ENCODE data around the gene IRX4. TPM values are rescaled to one million over a fixed set of nuclear protein-coding genes. Genes with fewer than 3 reads are reported as not detected.

IRX4 gene
- total RNA-seq, 2 donors from 2014 or later: not detected

GRCh38 chr5:1867815-1868143, 14.9 kb downstream of the IRX4 start:
- 27 to 28% methylated on average over 4 to 20 of the region's 20 CpGs for WGBS, 2 donors
- no peak for ATAC-seq

GRCh38 chr5:1867114-1867814, 15.5 kb downstream of the IRX4 start:
- ATAC-seq: no peak
- Histone ChIP-seq H3K36me3 (replicated peaks in 1 of 2; ENCODE audit: insufficient read depth in 1 of 2, low read depth in 2 of 2) (no peaks in the 10 kb centered on the region), H3K27me3 (no peaks in the 10 kb centered on the region), H3K27ac (no peak overlapping the region), H3K4me1 (no peaks in the 10 kb centered on the region), H3K9me3 (no peaks in the 10 kb centered on the region), H3K4me3 (no peak overlapping the region)
- DNase-seq: no peak
- 11% methylated on average over 4 to 8 of the region's 8 CpGs for WGBS, 2 donors
- TF ChIP-seq CTCF (IDR thresholded peaks at IDR 0.05) (no peak), POLR2A (IDR thresholded peaks at IDR 0.05) (no peak)
- intact Hi-C loops (cut with DNase I): no loop called here

More at GRCh38 chr5:1867815-1868143, 14.9 kb downstream of the IRX4 start:
- no peak for DNase-seq
- intact Hi-C loops (cut with DNase I): no loop called here
- no peaks in the 10 kb centered on the region for H3K27me3 ChIP-seq
- H3K27ac ChIP-seq: no peak overlapping the region
- TF ChIP-seq POLR2A (IDR thresholded peaks at IDR 0.05) (no peak), CTCF (IDR thresholded peaks at IDR 0.05) (no peak)
- H3K36me3 ChIP-seq (replicated peaks in 1 of 2; ENCODE audit: insufficient read depth in 1 of 2, low read depth in 2 of 2): no peaks in the 10 kb centered on the region
- H3K4me1 ChIP-seq: no peaks in the 10 kb centered on the region
- H3K4me3 ChIP-seq: no peak overlapping the region
- H3K9me3 ChIP-seq: no peaks in the 10 kb centered on the region

GRCh38 chr5:1865948-1866347, 16.8 kb downstream of the IRX4 start:
- TF ChIP-seq POLR2A (IDR thresholded peaks at IDR 0.05) (no peak), CTCF (IDR thresholded peaks at IDR 0.05) (no peak)
- DNase-seq (no peak), ATAC-seq (no peak)
- Histone ChIP-seq H3K9me3 (no peaks in the 10 kb centered on the region), H3K27me3 (no peaks in the 10 kb centered on the region), H3K27ac (no peak overlapping the region), H3K4me1 (no peaks in the 10 kb centered on the region), H3K36me3 (replicated peaks in 1 of 2; ENCODE audit: insufficient read depth in 1 of 2, low read depth in 2 of 2) (no peaks in the 10 kb centered on the region), H3K4me3 (no peak overlapping the region)
- WGBS, 2 donors: 63 to 66% methylated on average over 8 to 14 of the region's 14 CpGs
- intact Hi-C loops (cut with DNase I): no loop called here

DNA sequence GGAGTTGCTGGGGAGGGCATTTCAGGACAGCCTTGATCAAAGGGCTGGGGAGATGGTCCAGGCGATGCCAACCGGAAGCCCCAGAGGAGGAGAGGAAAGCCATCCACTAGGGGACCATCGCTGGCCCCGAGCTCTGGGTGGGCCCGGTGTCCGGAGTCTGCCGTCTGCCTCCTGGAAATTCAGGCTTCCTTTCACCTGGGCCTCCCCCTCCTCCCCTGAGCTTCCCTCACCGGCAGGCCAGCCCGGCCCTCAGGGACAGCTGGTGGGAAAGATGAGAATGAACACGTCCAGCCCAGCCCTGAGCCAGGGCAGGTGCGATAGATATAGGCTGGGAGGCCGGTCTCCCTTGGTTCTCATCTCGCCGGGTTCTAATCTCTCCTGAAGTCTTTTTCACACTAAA, 17.2 kb downstream of the IRX4 start:
- Histone ChIP-seq H3K27ac (no peak overlapping the region), H3K27me3 (no peaks in the 10 kb centered on the region), H3K4me1 (no peaks in the 10 kb centered on the region), H3K4me3 (no peak overlapping the region), H3K36me3 (replicated peaks in 1 of 2; ENCODE audit: insufficient read depth in 1 of 2, low read depth in 2 of 2) (no peaks in the 10 kb centered on the region), H3K9me3 (no peaks in the 10 kb centered on the region)
- intact Hi-C loops (cut with DNase I): no loop called here
- DNase-seq (no peak), ATAC-seq (no peak)
- TF ChIP-seq POLR2A (IDR thresholded peaks at IDR 0.05): no peak
- no peak for TF ChIP-seq CTCF (IDR thresholded peaks at IDR 0.05)
- WGBS, 2 donors: 31 to 52% methylated on average over 10 to 14 of the region's 14 CpGs

GRCh38 chr5:1864896-1865440, 17.8 kb downstream of the IRX4 start:
- H3K4me3 ChIP-seq: no peak overlapping the region
- 49 to 53% methylated on average over 16 of the region's 16 CpGs for WGBS, 2 donors
- TF ChIP-seq CTCF (IDR thresholded peaks at IDR 0.05): no peak
- TF ChIP-seq POLR2A (IDR thresholded peaks at IDR 0.05): no peak
- no peak overlapping the region for H3K27ac ChIP-seq
- H3K4me1 ChIP-seq: no peaks in the 10 kb centered on the region
- intact Hi-C loops (cut with DNase I): no loop called here
- ATAC-seq (no peak), DNase-seq (no peak)
- H3K36me3 ChIP-seq (replicated peaks in 1 of 2; ENCODE audit: insufficient read depth in 1 of 2, low read depth in 2 of 2): no peaks in the 10 kb centered on the region
- H3K9me3 ChIP-seq: no peaks in the 10 kb centered on the region
- no peaks in the 10 kb centered on the region for H3K27me3 ChIP-seq
